ENCODE measurements around the gene TMEM87B.

GRCh38 chr2:112061840-112062239 is 6.8 kb downstream of the TMEM87B start:
- TF ChIP-seq POLR2A (IDR thresholded peaks at IDR 0.05) = no peak
- no peak for TF ChIP-seq POLR2AphosphoS5 (IDR thresholded peaks at IDR 0.05)
